Esophagus squamous epithelium (tissue), 5 donors: ENCODE data around the gene ZNF552. TPM values are rescaled to one million over a fixed set of nuclear protein-coding genes. Genes with fewer than 3 reads are reported as not detected.
A peak's percentile ranks its signal among the peaks of the same experiment; 100 is the strongest.
"Not testable (repeated sequence)": the region's sequence is repeated elsewhere in the genome, so short reads cannot be mapped to it uniquely, and the experiment has no call there.

Source experiments
- DNase-seq: peaks from one replicate; lab custom pipeline; 2025; lab: John Stamatoyannopoulos, UW
- H3K27ac ChIP-seq, 4 donors: fragments of 200-600 bp; sonication (generic); one replicate each; pipeline ENCODE4 v1.5.1; 2016 to 2019; ENCODE audit warnings: mild to moderate bottlenecking in 1 of 4
- H3K27me3 ChIP-seq, 4 donors: fragments of 200-600 bp; sonication (generic); 1 replicate in 3 of 4; 2 replicates in 1 of 4; pipeline versions ENCODE4 v1.5.1 to v1.6.0; 2017 to 2021; ENCODE audit warnings: antibody characterized with exemption in 1 of 4
- H3K36me3 ChIP-seq, 3 donors: fragments of 200-600 bp; sonication (generic); one replicate each; pipeline ENCODE4 v1.5.1; 2016 to 2019
- H3K4me1 ChIP-seq, 3 donors: fragments of 200-600 bp; sonication (generic); one replicate each; pipeline ENCODE4 v1.5.1; 2017 to 2019
- H3K4me3 ChIP-seq, 4 donors: fragments of 200-600 bp; sonication (generic); 1 replicate in 3 of 4; 2 replicates in 1 of 4; pipeline ENCODE4 v1.5.1; 2016 to 2019; ENCODE audit warnings: mild to moderate bottlenecking in 2 of 4, moderate library complexity in 1 of 4
- H3K9me3 ChIP-seq, 3 donors: fragments of 200-600 bp; sonication (generic); one replicate each; pipeline ENCODE4 v1.5.1; 2016 to 2019
- CTCF ChIP-seq, 6 experiments: fragments of 450-650 bp in 4 of 6; fragments of 200-600 bp in 2 of 6; sonication (generic) in 2 of 6; IDR thresholded peaks; one replicate each; pipeline ENCODE4 v1.5.1; 2016 to 2019; ENCODE audit warnings: antibody characterized with exemption in 6 of 6, mild to moderate bottlenecking in 4 of 6, moderate library complexity in 4 of 6
- POLR2A ChIP-seq, 4 donors: fragments of 450-650 bp; IDR thresholded peaks; one replicate each; pipeline ENCODE4 v1.6.1; 2017; ENCODE audit warnings: antibody characterized with exemption in 4 of 4, mild to moderate bottlenecking in 4 of 4, moderate library complexity in 3 of 4
- WGBS, 2 donors: methylation state at CpG; one replicate each; pipeline ENCODE4 v1.1.5; 2018; 5-methylcytosine and 5-hydroxymethylcytosine counted together
- intact Hi-C: fragments of 100-400 bp; cut with DNase I; formaldehyde crosslinking; loops from one replicate; pipeline ENCODE4 v1.15.0; 2022
- total RNA-seq, 4 donors: library from RNA; depleted of rRNA; stranded (reverse); fragments of >200 nt; gene quantifications; one replicate each; pipeline ENCODE4 v1.1.0, GENCODE V29; 2016
- donor health status: DM: yes; HTN: yes; CAD: no.

The ZNF552 gene
- total RNA-seq, 4 donors from 2014 or later: 5.2 to 15.3 (median 12.3) TPM

- H3K4me3 ChIP-seq, intact Hi-C loops: not testable (repeated sequence)
Measured at GRCh38 chr19:57821501-57821900, 6.8 kb upstream of the ZNF552 start.

GRCh38 chr19:57821095-57821494 lies 6.4 kb upstream of the ZNF552 start:
- H3K27me3 ChIP-seq, intact Hi-C loops, DNase-seq, H3K9me3 ChIP-seq, H3K27ac ChIP-seq: not testable (repeated sequence)
- H3K4me1 ChIP-seq: peaks cover 5 to 49% (median 13%) of the 10 kb centered on the region in 3 donors
- peaks cover 0 to 18% (median 0%) of the 10 kb centered on the region in 3 donors for H3K36me3 ChIP-seq
- H3K4me3 ChIP-seq: peak overlapping the region in 2 of 4 donors; percentile 75 to 97
- 60 to 67% methylated on average over 1 of the region's 3 CpGs for WGBS, 2 donors

More at GRCh38 chr19:57821501-57821900, 6.8 kb upstream of the ZNF552 start:
- DNase-seq, H3K27ac ChIP-seq, H3K9me3 ChIP-seq, H3K27me3 ChIP-seq: not testable (repeated sequence)
- Histone ChIP-seq H3K36me3 (peaks cover 0 to 22% (median 0%) of the 10 kb centered on the region in 3 donors), H3K4me1 (peaks cover 5 to 49% (median 13%) of the 10 kb centered on the region in 3 donors)
- WGBS, 2 donors: 96 to 97% methylated on average over 2 of the region's 3 CpGs

- no peak for DNase-seq
- Histone ChIP-seq H3K27ac (peak overlapping the region in 3 of 4 donors; percentile 79 to 91 (median 90)), H3K4me1 (peaks cover 5 to 50% (median 13%) of the 10 kb centered on the region in 3 donors), H3K9me3 (no peaks in the 10 kb centered on the region), H3K27me3 (no peaks in the 10 kb centered on the region), H3K4me3 (peak overlapping the region; percentile 70 to 97 (median 86)), H3K36me3 (peaks cover 0 to 17% (median 0%) of the 10 kb centered on the region in 3 donors)
- intact Hi-C loops: no loop called here
- no peak for TF ChIP-seq CTCF (IDR thresholded peaks at IDR 0.05)
- 61 to 75% methylated on average over 6 of the region's 6 CpGs for WGBS, 2 donors
Measured at GRCh38 chr19:57820599-57820998, 5.9 kb upstream of the ZNF552 start.

GRCh38 chr19:57819475-57820148 lies 4.9 kb upstream of the ZNF552 start:
- WGBS, 2 donors: 2 to 3% methylated on average over 6 to 18 of the region's 44 CpGs
- Histone ChIP-seq H3K4me1 (peaks cover 9 to 58% (median 19%) of the 10 kb centered on the region in 3 donors), H3K27ac (peak overlapping the region; percentile 79 to 91 (median 88)), H3K36me3 (peaks cover 0 to 17% (median 0%) of the 10 kb centered on the region in 3 donors), H3K4me3 (peak overlapping the region; percentile 70 to 97 (median 86)), H3K9me3 (no peaks in the 10 kb centered on the region), H3K27me3 (no peaks in the 10 kb centered on the region)
- TF ChIP-seq CTCF (IDR thresholded peaks at IDR 0.05) (no peak), POLR2A (IDR thresholded peaks at IDR 0.05) (peak in 1 of 4 donors; percentile 54)
- intact Hi-C loops: no loop called here
- DNase-seq: peak; percentile 47

- WGBS, 2 donors: 88 to 93% methylated on average over 3 to 5 of the region's 7 CpGs
Measured at GRCh38 chr19:57818378-57818777, 3.7 kb upstream of the ZNF552 start.

More at GRCh38 chr19:57818378-57818777, 3.7 kb upstream of the ZNF552 start:
- no peak for DNase-seq
- Histone ChIP-seq H3K9me3 (no peaks in the 10 kb centered on the region), H3K4me1 (peaks cover 15 to 59% (median 27%) of the 10 kb centered on the region in 3 donors), H3K36me3 (peaks cover 0 to 9% (median 0%) of the 10 kb centered on the region in 3 donors), H3K27me3 (no peaks in the 10 kb centered on the region), H3K4me3 (no peak overlapping the region), H3K27ac (no peak overlapping the region)
- TF ChIP-seq POLR2A (IDR thresholded peaks at IDR 0.05): no peak
- TF ChIP-seq CTCF (IDR thresholded peaks at IDR 0.05): no peak
- intact Hi-C loops: no loop called here
